CD4-positive, alpha-beta T cell treated with Interleukin-4 for 4 hours (primary cell): ENCODE data around the gene ACOX3.
"Not testable (repeated sequence)": the region's sequence is repeated elsewhere in the genome, so short reads cannot be mapped to it uniquely, and the experiment has no call there.

Experiments
- DNase-seq: peaks from one replicate; pipeline ENCODE4 v3.0.0-alpha.2; 2020

Gene ACOX3

DNA sequence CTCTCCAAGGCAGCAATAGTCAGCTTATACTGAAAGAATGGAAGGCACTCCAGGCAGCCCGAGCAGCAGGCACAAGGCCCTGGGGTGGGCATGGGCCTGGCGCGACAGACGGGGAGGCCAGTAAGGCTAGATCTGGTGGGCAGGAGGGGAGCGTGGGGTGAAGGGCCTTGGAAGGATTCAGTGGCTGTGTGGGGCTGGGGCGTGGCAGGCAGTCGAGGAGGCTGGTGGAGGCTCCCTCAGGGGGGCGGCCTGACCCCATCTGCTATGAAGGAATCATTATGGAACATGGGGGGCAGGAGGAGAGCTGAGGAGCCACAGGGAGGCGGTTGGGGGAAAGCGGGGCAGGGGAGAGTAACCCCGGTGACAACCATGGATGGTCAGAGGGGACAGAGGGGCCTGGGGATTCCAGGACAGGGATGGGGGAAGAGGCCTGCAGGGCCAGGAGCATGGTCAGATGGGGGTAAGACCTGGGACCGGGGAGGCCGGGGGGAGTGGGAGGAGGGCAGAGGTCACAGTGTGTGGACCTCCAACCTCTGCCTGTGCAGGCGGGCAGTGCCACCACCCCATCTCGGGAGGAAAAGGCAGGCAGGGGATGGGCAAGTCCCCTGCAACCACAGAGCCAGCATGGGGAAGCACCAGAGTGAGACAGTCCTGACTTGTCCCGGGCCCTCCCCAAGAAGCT lies 70.3 kb downstream of the ACOX3 start:
- no peak for DNase-seq

DNA sequence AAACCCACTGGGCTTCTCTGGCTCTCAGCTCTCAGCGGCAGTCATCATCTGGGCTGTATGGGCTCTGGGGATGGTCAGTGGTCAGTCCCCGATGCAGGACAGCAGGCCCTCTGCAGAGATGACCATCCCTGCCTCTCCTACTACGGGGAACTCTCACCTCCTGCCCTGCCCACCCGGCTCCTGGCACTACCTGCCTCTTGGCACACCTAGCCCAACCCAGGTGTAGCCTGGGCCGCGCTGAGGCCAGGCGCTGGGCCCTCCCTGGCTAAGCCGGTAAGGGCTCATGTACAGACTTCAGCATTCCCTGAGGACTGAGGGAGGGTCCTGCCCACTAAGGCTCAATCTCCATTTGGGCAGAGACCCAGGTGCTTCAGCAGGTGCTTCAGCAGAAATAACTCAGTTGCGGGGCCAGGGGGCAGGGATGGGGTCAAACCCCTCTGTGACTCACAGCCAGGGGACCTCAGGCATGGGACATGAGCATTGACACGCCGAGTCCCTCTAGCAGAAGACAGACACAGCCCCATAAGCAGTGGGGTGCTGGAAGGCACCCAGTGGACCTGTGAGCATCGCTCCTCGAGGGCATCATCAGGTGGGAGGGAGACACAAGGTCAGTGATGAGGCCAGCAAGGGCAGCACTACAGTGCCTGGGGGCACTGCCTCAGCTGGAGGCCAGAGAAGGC lies 71.0 kb downstream of the ACOX3 start:
- no peak for DNase-seq

DNA sequence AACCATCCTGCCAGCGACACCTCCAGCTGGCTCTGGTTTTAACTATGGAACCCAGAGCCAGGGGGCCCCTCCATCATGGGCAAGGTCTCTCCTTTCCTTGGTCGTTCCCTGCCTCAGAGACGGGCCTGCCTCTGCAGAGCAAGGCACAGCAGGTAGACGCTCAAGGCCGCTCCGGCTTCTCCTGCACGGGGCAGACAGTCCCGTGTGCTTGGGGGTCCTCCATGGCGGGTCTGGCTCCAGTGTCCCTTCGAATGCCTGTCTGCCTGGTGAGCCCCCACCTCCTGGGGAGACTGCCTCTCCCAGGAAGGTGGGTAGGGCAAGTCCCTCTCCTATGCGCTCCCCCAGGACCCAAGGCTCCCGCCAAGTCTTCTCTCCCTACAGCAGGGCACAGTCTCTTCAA lies 71.5 kb downstream of the ACOX3 start:
- DNase-seq = no peak

DNA sequence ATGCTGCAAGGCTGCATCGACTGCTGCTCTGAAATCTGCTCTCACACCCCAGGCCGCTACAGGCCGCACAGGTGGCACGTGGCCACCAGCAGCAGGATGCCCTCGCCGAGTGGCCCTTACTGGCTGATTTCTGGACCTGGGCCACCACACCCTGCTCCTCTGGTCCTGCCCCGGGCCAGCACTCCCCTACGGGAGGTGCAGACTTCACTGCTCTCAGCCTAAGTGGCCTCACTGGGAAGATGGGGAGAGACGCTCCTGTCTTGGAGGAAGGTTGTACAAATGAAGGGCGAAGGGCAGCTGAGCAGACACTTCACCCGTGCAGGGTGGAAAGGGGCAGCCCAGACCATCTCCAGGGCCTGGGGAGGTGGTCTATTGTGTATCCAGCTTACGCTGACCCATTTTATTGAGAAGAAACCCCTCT lies 72.5 kb downstream of the ACOX3 start:
- DNase-seq = no peak

DNA sequence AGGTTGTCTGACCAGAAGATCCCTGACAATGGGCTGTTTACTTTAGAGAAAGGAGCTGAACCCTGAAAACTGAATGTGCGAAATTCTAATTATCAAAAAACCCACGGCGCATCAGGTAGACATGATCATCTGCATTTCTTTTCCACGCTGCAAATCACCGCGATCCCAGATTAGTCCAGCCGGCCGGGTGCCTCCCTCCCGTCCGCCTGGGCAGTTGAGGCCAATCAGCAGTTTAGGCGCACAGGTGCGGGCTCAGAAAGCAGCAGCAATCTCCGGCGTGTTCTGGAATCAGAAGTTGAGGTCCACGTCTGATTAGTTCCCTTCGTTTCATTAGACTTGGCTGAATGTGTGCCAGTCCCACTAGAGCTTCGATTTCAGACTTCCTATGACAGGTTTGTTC lies 73.9 kb downstream of the ACOX3 start:
- DNase-seq = no peak

DNA sequence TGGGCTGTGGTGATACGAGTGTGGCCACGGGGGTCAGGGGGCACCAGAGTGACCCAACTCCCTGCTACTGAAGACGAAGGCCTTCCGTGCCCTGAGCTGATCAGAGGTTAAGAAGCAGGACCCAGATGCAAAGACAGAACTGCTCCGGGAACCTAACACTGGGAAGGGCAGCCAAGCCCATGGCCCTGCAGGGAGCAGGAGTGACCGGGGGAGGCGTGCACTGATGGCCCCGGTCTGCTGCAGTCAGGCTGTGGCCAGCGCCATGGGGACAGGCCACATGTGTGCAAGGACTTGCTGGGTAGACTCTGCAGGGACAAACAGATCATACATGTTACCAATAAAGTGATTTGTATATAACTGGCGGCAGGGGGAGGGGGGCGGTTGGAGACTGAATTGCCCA lies 74.6 kb downstream of the ACOX3 start:
- DNase-seq = no peak

DNA sequence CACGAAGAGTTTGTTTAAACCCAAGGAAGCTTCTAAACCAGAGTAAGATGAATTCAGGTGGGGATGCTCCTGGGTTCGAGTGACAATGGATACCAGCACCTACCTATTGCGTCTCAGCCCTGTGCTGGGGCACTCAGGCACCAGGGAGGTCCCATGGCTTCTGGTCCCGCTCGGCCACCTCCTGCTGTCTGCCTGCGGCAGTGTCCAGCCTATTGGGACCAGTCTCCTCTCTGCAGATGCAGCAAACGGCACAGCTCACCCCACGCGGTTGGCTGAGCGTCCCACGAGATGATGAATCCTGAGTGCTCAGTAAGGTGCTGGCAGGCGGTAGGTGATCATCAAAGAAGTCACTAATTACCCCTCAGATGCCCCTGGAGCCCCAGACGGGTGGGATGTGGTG lies 75.2 kb downstream of the ACOX3 start:
- no peak for DNase-seq

DNA sequence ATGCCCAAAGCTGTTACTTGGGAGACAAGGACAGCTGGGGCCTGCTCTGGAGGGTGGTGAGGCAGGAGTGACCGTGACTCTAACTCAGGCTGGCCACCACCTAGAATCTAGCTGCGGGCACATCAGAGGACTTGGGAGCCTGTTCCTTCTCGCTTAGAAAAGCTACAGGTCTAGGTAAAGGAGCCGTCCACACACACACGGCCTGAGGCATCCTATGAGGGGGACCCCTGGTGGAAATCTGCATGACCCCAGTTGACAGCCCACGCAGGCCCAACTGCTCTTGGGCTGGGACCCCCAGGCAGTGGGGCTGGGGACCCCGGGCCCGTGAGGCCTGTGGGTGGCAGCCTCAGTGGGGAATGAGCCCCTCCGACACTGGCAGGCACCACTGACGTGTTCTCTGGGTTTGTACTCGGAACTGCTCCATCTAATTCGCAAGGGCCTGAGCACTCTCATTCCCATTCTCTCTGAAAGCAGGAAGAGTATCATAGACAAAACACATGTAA lies 75.6 kb downstream of the ACOX3 start:
- DNase-seq = no peak

DNA sequence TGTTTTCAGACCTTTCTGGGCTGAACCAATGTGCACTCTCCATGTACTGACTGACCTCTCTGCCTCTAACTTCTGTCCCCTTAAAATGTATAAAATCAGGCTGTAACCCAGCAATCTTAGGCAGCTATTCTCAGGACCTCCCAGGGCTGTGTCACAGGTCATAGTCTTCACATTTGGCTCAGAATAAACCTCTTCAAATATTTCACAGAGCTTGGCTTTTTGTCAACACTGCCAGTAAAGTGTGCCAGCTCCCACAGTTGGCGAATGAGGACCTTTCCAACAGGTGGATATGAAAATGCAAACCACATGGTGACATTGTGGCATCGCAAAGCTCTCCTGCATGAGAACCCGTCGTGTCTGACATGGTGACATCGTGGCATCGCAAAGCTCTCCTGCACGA lies 76.4 kb downstream of the ACOX3 start:
- no peak for DNase-seq

DNA sequence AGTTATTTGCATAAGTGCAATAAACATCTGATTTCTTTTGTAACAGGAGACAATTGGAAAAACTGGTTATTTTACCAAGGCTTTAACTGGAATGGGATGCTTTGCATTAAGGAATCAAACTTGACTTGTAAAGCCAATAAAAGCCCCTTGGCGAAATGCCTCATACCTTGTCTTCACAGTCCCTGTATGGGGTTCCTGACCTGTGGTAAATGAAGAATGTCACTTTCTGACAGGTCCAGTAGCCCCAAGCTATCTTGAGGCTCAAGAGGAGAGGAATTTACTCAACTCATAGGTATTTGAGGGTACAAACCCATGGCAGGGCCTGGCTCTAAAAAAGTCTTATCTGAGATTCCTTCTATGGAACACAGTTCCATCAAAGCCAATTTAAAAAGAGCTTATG lies 78.0 kb downstream of the ACOX3 start:
- DNase-seq = no peak

DNA sequence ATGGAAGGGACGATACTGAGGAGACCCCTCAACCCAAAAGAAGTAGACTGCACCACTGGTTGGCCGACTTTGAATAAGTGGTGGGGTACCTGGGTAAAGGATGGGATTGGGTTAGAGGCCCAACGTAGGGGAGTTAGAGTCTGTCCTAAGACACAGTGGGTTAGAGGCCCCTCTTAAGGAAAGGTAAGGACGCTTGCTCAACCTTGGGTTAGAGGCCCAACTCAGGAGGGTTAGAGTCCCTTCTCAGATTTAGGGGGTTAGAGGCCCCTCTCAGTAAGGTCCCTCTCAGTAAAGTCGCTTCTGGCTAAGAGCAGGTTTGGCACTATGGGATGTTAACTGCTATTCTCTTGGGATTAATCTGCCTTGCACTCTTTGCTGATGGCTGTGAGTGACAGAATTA lies 81.3 kb downstream of the ACOX3 start:
- no peak for DNase-seq

DNA sequence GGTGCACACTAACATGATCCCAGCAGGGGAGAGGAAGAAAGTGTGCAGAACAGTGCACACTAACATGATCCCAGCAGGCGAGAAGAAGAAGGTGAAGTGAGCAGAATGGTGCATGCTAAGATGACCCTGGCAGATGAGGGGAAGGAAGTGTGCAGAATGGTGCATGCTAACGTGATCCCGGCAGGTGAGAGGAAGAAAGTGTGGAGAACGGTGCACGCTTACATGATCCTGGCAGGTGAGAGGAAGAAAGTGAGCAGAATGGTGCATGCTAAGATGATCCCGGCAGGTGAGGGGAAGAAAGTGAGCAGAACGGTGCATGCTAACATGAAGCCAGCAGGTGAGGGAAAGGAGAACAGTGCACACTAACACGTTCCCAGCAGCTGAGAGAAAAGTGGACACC lies 83.7 kb downstream of the ACOX3 start:
- DNase-seq = no peak

DNA sequence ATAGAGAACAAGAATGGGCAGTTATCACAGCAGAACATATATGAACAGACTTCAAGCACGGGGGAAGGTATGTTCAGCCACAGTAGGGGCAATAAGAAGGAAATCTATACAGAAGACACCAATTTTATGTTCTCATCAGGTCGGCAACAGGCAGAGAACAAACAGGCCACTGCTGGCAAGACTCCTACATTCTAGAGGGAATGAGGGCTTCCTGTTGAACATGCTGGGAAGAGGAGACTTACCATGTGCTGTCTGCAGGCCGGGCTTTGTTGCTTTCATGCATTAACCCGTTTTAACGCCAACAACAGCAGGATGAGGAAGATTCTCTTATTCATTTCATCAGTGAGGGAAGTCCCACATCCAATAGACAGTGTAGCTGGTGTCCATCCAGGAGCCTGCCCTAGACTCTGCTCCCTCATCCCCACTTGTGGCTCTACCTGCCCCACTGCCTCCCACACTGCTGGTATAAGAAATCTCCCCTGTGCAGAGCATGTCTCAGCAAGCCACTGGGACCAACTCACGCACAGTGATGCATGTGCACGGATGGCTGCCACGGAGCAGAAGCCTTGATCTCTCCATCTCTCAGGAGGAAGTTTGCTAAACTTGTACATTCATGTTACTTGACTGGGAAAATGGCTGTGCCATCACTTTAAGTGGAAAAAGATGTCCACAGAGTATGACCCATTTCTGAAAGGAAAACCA lies 84.5 kb downstream of the ACOX3 start:
- no peak for DNase-seq

DNA sequence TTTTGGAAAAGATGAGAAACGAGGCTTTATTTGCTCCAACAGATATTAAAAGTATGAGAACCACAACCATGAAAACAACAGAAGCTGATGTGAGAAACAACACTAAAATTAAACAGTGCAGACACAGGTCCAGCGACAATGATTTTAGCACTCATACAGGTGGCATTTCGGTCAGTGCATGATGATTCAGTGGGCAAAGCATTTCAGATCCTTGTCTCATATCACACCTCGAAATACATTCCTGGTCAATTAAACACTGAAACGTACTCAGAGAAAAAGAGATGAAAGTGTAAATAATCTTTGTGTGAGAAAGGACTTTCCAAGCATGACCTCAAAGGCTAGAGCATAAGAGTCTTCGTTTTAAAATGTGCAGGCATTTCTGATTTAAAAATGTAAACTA lies 85.2 kb downstream of the ACOX3 start:
- no peak for DNase-seq

DNA sequence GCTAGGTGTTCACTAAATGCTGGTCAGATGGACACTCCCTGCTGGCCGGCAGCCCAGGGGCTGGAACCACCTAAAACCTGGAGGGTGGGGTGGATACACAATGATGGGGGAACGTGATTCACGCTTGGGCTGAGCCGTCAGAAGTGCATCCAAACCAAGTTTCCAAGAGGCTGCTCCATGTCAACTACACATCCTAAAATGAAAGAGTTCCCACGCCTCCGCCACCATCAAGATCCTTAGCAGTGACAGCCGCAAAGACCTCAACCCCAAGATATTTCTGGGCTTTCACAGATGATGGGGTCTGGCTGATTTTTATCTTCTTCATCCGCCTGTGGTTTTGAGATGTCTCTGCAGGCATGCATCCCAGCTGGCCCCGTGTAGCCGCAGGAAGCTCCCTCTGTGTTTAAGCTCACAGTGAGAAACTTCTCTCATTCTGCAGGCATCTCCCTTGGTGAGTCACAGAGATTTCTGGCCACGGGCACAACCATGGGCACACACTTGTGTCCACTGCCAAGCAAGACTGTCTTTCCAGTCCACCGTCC lies 86.5 kb downstream of the ACOX3 start:
- DNase-seq = no peak

DNA sequence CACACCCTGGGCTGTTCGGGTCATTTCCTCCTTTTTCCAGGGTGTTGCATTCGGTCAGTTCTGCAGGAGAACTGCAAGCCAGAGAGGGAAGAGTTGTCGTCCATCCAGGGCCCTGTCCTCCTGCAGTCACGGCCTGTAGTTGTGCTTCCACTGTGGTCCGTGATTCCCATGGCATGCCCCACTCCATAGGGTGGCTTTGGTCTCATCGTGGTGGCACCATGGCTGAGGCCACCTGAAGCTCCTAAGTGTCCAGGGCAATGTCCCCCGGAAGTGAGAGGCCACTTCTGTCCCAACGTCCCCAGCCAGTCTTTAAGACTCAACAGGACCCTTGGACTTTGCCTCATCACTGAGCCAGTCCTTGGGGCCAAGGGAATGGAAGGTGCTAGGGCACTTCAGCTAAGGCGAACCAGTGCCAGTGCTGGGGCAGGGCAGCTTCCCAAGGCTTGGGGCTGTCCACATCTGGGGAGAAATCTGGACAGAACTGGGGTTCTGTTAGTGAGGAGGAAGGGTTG lies 87.3 kb downstream of the ACOX3 start:
- DNase-seq = no peak

DNA sequence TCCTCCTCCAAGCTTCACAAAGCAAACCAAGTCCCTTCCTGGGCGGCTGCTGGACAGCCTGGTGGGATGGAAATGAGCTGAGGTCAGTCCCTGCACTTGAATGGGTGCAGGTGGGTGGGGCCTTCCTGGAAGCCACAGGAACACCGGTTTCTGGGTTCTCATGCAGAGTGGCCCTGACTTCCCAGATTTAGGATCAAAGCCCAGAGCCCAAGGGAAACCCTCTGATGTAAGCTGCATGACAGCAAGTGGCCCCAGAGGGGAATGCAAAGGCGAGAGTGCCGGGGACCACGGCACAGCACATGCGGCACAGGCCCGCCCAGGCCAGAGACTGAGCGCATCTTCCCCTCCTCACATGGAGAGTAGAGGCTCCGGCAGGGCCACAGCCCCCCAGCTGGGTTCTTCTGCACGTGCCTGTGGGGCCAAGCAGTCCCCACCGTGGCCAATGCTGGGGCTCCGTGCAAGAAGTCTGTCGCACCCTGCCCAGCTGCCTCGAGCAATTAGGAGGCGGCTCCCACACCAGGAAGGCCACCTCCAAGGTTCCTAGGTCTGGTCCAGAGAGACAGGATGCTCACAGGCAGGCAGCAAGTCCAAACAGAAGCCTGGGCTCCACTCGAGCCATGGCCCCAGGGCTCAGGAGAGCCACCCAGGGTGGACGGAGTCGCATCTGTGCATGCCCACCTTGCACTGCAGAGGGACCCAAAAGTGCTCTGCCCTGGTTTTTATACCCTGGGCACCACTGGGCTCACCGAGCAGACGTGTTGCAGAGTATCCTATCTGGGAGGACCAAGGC lies 88.0 kb downstream of the ACOX3 start:
- no peak for DNase-seq

DNA sequence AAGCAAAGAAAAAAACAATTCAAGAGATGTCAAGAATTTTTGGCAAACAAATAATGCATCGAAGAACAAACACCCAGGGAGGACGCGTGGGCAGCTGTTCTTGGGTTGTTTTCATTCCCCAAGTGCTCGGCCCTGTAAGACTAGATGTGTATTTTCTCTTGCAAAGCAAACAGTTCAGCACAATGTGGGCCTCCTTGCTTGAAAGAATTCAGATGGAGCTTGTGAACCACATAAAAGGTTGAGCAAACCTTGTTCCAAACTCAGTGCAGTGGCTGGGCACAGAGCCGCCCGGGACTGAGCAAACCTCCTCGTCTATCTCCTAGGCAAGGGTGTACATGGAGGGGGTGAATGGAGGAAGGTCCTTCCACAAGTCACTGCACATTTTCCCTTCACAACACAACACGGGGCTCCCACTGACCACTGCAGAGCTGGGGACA lies 88.6 kb downstream of the ACOX3 start:
- no peak for DNase-seq

DNA sequence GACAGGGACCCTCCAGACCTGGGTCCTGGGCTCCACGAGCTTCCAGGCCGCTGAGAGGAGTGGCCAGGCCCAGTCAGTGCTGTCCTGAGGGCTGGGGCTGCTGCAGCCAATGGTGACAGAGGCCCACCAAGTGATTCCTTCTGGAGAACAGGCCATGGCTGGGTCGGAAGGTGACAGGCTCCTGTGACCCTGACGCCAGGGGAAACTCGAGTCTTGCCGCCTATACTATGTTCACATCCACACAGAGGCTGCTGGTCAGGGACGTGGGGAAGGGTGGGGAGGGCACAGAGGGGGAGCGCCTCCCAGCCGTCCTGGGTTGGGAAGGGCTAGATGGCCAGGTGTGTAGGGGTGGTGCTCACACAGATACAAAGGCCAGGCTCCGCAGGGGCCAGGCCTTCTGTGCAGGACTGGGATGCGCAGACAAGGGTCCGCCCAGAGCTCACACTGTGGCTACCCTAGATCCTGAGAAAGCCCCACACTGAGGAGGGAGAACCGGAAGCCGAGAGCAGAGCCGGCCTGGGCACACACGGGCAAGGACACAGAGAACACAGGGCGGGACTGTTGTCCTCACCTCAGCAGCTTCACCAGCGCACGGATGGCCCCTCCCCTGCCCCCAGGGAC lies 89.6 kb downstream of the ACOX3 start:
- no peak for DNase-seq

DNA sequence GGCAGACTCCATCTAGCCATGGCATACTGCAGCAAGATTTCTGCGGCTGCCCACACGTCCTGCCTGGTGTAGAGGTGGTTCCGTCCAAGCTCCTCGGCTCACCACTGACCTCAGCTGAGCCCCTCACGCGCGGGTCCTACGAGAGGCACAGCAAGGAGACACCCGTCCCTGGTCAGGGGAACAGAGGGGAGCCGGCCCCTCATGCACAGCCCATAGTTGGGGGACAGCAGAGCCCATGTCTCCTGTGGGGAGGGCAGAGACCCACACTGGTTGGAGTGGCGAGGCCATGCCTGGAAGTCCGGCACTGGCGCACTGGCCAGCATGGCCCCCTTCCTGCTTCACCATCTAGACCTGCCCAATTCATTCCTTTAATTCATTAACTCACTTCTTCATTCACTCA lies 90.2 kb downstream of the ACOX3 start:
- DNase-seq = no peak

DNA sequence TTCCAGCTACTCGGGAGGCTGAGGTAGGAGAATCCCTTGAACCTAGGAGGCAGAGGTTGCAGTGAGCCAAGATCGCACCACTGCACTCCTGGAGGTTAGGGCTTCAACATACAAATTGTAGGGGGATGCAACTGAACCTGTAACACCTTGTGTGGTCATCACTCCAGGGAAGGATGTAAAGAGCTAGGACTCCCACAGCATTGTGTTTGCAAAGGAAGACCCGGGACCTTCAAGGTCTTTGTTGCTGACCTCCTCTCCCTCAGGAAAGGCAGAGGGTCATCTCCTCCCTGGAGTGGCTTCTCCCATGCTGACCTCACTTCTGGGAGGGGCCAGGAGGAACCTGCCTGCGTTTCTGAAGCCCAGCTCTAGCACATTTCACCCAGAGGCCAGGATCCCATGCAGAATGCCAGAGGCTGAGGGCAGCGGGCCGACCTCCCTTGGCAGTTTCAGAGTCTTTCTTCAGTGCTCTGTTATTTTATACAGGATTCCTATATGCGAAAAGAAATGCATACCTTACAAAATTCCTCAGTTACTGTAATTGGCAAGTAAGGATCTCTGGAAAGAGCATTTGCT lies 90.8 kb downstream of the ACOX3 start:
- DNase-seq = no peak

DNA sequence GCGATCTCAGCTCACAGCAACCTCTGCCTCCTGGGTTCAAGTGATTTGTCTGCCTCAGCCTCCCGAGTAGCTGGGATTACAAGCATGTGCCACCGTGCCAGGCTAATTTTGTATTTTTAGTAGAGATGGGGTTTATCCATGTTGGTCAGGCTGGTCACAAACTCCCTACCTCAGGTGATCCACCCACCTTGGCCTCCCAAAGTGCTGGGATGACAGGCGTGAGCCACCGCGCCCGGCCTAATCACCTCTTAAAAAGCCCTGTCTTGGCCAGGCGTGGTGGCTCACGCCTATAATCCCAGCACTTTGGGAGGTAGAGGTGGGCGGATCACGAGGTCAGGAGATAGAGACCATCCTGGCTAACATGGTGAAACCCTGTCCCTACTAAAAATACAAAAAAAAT lies 91.3 kb downstream of the ACOX3 start:
- not testable (repeated sequence) for DNase-seq
